T-helper 17 cell (primary cell): ENCODE measurements around the gene AP1S1. TPM values are rescaled to one million over a fixed set of nuclear protein-coding genes. Genes with fewer than 3 reads are reported as not detected.
"Not testable (repeated sequence)": the region's sequence is repeated elsewhere in the genome, so short reads cannot be mapped to it uniquely, and the experiment has no call there.

Source experiments
- ATAC-seq: fragments of 150-1000 bp; cut with Tn5 transposase; 2 replicates; pipeline ENCODE4 v1.10.0; 2021; ENCODE audit warnings: mild to moderate bottlenecking, moderate library complexity
- DNase-seq, 3 donors: peaks; one replicate each; pipeline versions ENCODE4 v3.0.0 to v3.0.0-alpha.2; 2020 to 2021
- H3K9me3 ChIP-seq: one replicate; pipeline ENCODE4 v1.7.0; 2013; ENCODE audit warnings: low read length, mild to moderate bottlenecking; ENCODE audit not compliant: control insufficient read depth, poor library complexity, severe bottlenecking
- H3K27ac Mint-ChIP-seq: one replicate; pipeline ENCODE4 v1.8.0; 2022; ENCODE audit warnings: mild to moderate bottlenecking, moderate library complexity, mixed read lengths
- H3K27me3 Mint-ChIP-seq: one replicate; pipeline ENCODE4 v1.8.0; 2022; ENCODE audit warnings: mixed read lengths
- H3K36me3 Mint-ChIP-seq: one replicate; pipeline ENCODE4 v1.8.0; 2022; ENCODE audit warnings: low read depth, mixed read lengths
- H3K4me1 Mint-ChIP-seq: one replicate; pipeline ENCODE4 v1.8.0; 2022; ENCODE audit warnings: mild to moderate bottlenecking, mixed read lengths
- H3K4me3 Mint-ChIP-seq: one replicate; pipeline ENCODE4 v1.8.0; 2022; ENCODE audit warnings: mild to moderate bottlenecking, moderate library complexity, mixed read lengths
- total RNA-seq, 4 donors: library from RNA in 2 of 4; stranded (reverse) in 2 of 4; gene quantifications; one replicate each; pipeline ENCODE4 v1.2.3 and lab custom pipeline; 2022 to 2026

Gene AP1S1
- total RNA-seq, 2 donors from 2014 or later, result 9.7 to 11.7 TPM

DNA sequence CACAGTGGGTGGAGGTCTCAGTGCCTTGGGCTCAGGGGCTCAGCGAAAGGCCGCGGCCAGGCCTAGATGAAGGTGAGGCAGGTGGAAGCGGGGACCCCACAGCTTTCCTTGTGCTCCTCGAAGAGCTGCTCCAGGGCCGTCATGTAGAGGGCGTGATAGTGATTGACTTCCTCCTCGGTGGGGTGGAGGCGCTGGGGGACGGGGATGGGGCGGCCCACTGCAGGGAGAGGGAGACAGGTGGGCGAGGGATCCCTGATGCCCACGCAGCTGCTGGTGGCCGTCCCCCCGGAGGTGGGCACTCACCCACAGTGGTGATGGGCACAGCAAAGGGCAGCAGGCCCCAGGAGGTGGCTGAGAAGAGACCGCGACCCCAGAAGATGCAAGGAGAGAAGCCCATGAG lies 41.6 kb downstream of the AP1S1 start:
- Mint-ChIP-seq H3K27me3 (peaks cover 10% of the 10 kb centered on the region), H3K4me3 (no peak overlapping the region), H3K4me1 (peaks cover under 1% of the 10 kb centered on the region), H3K27ac (no peak overlapping the region), H3K36me3 (peaks cover 2% of the 10 kb centered on the region)
- H3K9me3 ChIP-seq, result no peaks in the 10 kb centered on the region
- DNase-seq, result no peak
- ATAC-seq, result no peak

DNA sequence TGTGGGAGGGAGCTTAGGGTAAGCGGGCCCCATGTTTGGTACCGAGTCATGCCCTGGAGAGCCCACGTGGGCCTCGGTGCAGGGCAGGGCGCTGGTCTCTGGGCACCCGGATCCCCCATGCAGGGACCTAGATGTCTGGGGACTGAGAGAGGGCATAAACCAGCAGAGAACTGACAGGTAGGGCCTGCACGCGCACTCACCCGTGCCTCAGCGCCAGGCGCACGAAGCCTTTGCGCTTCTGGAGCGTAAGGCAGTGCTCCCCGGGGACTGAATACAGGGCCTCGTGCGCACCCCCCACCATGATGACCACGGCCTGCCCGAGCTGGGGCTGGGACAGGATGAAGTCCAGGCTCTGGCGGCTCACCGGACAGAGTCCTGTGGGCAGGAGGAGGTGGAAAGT lies 43.7 kb downstream of the AP1S1 start:
- Mint-ChIP-seq H3K36me3 (peaks cover 2% of the 10 kb centered on the region), H3K27ac (no peak overlapping the region), H3K4me1 (peaks cover 6% of the 10 kb centered on the region), H3K27me3 (peaks cover 24% of the 10 kb centered on the region), H3K4me3 (no peak overlapping the region)
- no peaks in the 10 kb centered on the region for H3K9me3 ChIP-seq
- no peak for ATAC-seq
- no peak for DNase-seq

DNA sequence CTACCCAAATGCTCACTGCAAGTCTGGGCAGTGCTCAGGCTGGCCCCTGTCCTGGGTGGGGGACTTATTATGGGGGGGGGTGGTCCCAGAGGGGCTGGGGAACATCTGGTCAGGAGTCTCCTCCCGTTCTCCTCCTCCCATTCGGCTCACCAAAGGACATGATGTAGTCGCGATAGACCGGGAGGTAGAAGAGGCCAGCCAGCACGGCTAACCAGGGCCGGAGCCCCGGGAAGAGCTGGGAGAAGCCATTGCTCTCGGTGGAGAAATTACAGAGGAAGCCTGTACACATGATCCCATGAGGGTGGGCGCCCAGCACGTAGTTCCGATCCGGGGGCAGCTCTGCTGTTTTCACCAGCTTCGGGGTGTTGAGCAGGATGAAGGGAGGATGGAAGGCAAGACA lies 44.2 kb downstream of the AP1S1 start:
- no peak overlapping the region for H3K4me3 Mint-ChIP-seq
- no peaks in the 10 kb centered on the region for H3K9me3 ChIP-seq
- peaks cover 6% of the 10 kb centered on the region for H3K4me1 Mint-ChIP-seq
- H3K27ac Mint-ChIP-seq, result no peak overlapping the region
- ATAC-seq (no peak), DNase-seq (no peak)
- peaks cover 26% of the 10 kb centered on the region for H3K27me3 Mint-ChIP-seq
- H3K36me3 Mint-ChIP-seq, result peaks cover 2% of the 10 kb centered on the region

DNA sequence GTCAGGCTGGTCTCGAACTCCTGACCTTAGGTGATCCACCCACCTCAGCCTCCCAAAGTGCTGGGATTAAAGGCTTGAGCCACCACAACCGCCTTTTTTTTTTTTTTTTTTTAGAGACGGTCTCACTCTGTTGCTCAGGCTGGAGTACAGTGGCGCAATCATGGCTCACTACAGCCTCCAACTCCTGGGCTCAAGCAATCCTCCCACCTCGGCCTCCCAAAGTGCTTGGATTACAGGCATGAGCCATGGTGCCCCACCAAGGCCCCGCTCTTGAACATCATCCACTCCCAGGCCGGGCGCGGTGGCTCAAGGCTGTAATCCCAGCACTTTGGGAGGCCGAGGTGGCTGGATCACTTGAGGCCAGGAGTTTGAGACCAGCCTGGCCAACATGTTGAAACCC lies 45.2 kb downstream of the AP1S1 start:
- not testable (repeated sequence) for DNase-seq, H3K27ac Mint-ChIP-seq, H3K4me3 Mint-ChIP-seq, H3K4me1 Mint-ChIP-seq, H3K36me3 Mint-ChIP-seq, ATAC-seq, H3K9me3 ChIP-seq
- H3K27me3 Mint-ChIP-seq, result peaks cover 26% of the 10 kb centered on the region

DNA sequence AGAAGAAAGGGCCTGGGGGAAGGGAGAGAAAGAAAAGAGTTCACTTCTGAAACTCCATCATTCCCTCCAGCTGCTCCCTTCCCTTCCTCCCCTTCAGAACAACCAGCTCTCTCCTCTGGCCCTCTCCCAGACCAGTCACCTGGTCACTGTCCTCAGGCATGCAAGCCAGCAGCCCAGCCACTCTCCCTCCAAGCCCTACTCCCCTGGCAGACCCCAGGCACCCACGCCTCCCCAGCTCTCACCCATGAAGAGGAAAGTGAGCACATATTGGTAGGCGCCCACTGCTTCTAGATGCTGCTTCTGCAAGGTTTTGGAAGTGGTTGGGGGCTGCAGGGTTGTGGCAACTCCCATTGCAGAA lies 46.2 kb downstream of the AP1S1 start:
- Mint-ChIP-seq H3K36me3 (peaks cover 4% of the 10 kb centered on the region), H3K27me3 (peaks cover 26% of the 10 kb centered on the region), H3K27ac (no peak overlapping the region), H3K4me1 (peaks cover 9% of the 10 kb centered on the region), H3K4me3 (no peak overlapping the region)
- H3K9me3 ChIP-seq, result no peaks in the 10 kb centered on the region
- ATAC-seq (no peak), DNase-seq (no peak)

DNA sequence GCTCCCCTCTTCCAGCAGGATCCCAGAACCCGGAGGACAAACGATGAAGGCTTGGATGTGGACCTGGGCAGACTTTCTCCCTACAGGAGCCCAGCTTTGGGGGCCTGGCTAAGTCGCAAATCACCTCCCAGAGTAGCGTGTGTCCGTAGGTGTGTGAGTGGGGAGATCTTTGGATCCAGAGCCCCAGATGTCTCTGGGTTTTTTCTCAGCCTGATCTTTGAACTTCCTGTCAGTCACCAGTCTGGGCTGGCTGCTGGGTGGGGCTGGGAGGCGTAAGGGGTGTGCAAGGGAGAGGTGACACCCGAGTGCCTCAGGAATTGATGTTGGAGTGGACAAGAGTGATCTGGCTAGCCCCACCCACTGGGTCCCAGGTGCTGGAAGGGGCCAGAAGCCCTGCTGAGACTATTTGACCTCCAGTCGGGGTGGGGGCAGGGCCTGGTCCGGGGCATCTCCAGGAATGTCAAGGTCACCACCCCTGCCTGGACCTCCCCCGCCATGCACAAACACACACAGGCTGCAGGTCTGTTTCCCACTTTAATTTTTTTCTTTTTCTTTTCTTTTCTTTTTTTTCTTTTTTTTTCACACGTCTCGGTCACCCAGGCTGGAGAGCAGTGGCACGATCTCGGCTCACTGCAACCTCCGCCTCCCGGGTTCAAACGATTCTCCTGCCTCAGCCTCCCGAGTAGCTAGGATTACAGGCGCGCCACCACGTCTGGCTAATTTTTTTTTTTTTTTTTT lies 46.8 kb downstream of the AP1S1 start, which contains the start of gene MOGAT3:
Gene MOGAT3, minus strand, starts transcription at position 175 of the 738 bp plus-strand sequence. CDS start 182 bp downstream, outside the sequence.
- Mint-ChIP-seq H3K4me3 (peak within 1 kb of the TSS; percentile 36), H3K36me3 (peaks cover 4% of the 10 kb centered on the region), H3K27ac (no peak within 1 kb of the TSS), H3K27me3 (peaks cover 26% of the 10 kb centered on the region), H3K4me1 (peaks cover 9% of the 10 kb centered on the region)
- H3K9me3 ChIP-seq, result no peaks in the 10 kb centered on the region
- ATAC-seq, result no peak
- DNase-seq, result no peak

DNA sequence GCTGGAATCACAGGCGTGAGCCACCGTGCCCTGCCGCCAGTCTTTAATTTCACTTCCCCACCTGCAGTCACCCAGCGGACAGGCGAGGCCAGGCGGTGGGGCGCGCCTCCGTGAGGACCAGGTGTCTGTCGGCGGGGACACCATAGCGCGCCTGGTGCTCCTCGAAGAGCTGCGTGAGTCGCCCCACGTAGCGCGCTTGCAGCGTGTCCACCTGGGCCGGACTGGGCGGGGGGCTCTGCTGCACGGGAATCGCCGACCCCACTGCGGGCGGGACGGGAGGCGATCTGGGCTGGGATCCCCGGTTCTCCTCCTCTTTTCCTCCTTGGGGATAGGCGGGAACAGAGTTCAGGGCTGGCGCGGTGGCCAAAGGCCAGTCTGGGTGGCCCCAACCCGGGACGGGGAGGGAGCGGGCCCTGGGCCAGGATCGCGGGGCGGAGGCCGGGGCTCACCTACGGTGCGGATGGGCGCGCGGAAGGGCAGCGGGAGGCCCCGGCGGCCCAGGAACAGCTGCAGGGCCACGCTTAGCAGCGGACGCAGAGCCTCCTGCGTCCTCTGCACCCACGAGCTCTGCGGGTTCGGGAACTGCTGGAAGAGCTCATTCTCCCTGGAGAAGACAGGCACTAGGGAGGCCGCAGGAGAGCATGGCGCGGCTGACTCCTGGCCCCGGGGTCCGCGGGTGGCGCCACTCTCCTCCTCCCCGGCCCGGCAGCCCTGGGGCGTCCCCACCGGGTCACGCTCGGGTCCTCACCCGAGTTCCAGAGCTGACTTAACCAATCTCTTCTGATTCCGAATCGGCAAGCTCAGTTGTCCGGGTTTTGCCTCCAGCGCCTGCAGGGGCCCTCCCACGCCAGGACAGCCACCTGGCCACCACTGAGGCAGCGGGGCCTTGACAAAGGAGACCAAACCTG lies 47.7 kb downstream of the AP1S1 start:
- H3K4me1 Mint-ChIP-seq, result peaks cover 9% of the 10 kb centered on the region
- H3K27me3 Mint-ChIP-seq, result peaks cover 26% of the 10 kb centered on the region
- no peak overlapping the region for H3K27ac Mint-ChIP-seq
- no peaks in the 10 kb centered on the region for H3K9me3 ChIP-seq
- no peak for DNase-seq
- peak; percentile 32 for ATAC-seq
- peak overlapping the region; percentile 5 for H3K4me3 Mint-ChIP-seq
- H3K36me3 Mint-ChIP-seq, result peaks cover 7% of the 10 kb centered on the region

DNA sequence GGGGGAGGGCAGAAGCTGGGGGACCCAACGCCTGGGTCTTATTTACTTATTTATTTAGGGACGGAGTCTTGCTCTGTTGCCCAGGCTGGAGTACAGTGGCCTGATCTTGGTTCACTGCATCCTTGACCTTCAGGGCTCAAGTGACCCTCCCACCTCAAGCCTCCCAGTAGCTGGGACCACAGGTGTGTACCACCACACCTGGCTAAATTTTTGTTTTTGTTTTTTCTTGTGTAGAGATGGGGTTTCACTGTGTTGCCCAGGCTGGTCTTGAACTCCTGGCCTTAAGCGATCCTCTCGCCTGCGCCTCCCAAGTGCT lies 48.3 kb downstream of the AP1S1 start:
- H3K9me3 ChIP-seq, result no peaks in the 10 kb centered on the region
- peaks cover 7% of the 10 kb centered on the region for H3K36me3 Mint-ChIP-seq
- H3K27ac Mint-ChIP-seq, result no peak overlapping the region
- ATAC-seq (no peak), DNase-seq (no peak)
- H3K4me1 Mint-ChIP-seq, result peaks cover 9% of the 10 kb centered on the region
- peaks cover 26% of the 10 kb centered on the region for H3K27me3 Mint-ChIP-seq
- H3K4me3 Mint-ChIP-seq, result no peak overlapping the region

DNA sequence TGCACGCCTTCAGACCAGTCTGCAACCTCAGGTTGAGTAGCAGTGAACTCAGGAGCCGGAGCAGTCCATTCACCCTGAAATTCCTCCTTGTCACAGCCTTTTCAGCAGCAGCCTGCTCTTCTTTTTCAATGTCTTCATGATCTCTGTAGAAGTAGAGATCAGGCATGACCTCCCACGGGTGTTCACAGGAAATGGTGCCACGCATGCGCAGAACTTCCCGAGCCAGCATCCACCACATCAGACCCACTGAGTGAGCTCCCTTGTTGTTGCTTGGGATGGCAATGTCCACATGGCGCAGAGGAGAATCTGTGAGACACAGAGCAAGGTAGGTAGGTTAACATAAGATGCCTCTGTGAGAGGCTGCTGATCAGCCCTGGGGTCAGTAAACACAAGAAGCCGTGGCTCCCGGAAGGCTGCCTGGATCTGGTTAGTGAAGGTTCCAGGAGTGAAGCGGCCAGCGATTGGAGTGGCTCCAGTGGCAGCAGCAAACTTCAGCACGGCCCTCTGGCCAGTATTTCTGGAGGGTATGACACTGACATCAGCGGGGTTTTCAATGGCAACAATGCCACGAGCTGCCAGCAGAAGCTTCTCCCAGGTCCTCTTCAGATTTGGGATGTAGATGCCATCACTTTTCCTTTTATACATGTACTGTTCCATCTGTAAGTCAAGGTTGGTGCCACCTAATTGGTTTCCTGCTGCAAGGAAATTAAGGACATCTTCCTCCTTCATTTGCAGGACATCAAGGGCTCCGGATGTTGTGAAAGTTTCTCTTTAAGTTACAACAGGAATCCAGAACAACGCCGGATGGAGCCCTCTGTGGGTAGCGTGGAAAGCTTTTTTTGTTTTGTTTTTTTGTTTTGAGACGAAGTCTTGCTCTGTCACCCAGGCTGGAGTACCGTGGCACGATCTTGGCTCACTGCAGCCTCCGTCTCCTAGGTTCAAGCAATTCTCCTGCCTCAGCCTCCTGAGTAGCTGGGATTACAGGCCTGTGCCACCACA lies 49.8 kb downstream of the AP1S1 start:
- peaks cover 11% of the 10 kb centered on the region for H3K4me1 Mint-ChIP-seq
- peaks cover 26% of the 10 kb centered on the region for H3K27me3 Mint-ChIP-seq
- peak overlapping the region; percentile 54 for H3K27ac Mint-ChIP-seq
- H3K4me3 Mint-ChIP-seq, result peak overlapping the region; percentile 66
- not testable (repeated sequence) for DNase-seq, H3K9me3 ChIP-seq
- ATAC-seq, result peak; percentile 48
- peaks cover 10% of the 10 kb centered on the region for H3K36me3 Mint-ChIP-seq

DNA sequence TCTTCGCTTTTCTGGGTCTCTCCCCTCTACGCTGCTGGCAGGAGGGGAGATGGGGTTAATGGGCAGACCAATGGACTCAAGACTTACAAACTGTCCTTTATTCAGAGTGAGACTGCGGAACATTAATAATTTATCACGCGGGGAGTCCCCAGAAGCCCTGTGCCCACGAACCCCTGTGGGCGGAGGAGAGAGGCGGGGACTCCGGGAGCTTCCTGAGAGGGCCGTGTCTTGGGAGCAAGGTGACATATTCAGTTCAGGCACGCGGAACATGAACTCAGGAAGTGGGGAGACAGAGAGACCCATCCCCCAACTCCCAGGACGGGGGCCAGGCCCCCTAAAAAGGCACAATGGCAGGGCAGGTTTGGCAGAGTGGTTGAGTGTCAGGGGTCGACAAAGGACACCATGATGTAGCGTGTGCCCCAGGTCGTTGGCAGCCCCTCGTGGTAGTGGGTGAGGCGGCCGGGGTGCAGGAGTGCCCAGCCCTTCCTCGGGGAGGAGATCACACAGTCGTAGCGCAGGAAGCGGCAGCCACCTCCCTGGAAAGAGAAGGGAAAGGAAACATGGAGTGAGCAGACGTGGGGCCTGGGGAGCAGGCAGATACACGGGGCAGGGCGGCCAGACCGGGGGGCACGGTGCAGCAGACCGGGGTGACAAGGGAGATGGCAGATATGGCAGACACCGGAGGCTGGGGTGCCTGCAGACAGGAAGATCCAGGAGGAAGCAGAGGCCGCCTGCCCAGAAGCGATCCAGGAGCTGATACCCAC lies 51.8 kb downstream of the AP1S1 start:
- no peak overlapping the region for H3K27ac Mint-ChIP-seq
- no peaks in the 10 kb centered on the region for H3K9me3 ChIP-seq
- peaks cover 8% of the 10 kb centered on the region for H3K36me3 Mint-ChIP-seq
- no peak for ATAC-seq
- H3K4me1 Mint-ChIP-seq, result peaks cover 10% of the 10 kb centered on the region
- peaks cover 15% of the 10 kb centered on the region for H3K27me3 Mint-ChIP-seq
- DNase-seq, result no peak
- H3K4me3 Mint-ChIP-seq, result no peak overlapping the region

DNA sequence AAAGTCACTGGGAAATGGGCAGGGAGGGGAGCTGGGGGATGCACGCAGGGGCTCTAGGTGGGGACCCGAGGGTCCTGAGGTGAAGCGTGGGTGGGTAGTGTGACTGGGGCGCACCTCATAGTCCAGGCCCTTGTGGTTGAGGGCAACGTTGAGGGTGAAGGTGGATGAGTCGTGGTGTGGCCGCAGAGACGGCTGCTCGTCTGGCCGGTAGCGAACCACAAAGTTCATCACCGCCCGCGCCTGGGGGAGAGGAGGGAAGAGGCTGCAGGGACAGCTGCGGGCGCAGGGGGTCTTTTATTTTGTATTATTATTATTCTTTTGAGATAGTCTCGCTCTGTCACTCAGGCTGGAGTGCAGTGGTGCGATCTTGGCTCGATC lies 52.4 kb downstream of the AP1S1 start:
- H3K27ac Mint-ChIP-seq, result no peak overlapping the region
- peaks cover 8% of the 10 kb centered on the region for H3K4me1 Mint-ChIP-seq
- H3K9me3 ChIP-seq, result no peaks in the 10 kb centered on the region
- no peak overlapping the region for H3K4me3 Mint-ChIP-seq
- ATAC-seq (no peak), DNase-seq (no peak)
- peaks cover 8% of the 10 kb centered on the region for H3K36me3 Mint-ChIP-seq
- peaks cover 9% of the 10 kb centered on the region for H3K27me3 Mint-ChIP-seq

DNA sequence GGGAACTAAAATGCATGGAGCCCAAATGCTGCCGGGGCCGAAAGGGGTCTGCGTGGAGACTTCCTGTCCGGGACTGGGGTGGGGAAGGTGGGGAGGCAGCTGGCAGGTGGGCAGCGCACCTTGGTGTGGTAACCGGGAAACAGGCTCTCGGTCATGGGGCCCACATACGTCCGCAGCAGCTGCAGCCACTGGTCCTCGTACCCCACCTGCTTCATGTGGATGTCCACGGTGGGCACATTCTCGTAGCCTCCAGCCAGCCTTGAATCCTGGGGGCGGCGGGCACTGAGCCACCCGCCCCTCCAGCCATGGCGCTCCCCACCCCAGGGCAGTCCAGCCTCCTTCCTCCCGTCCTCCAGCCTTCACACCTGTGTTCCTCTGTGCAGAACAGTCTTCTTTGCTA lies 53.2 kb downstream of the AP1S1 start:
- Mint-ChIP-seq H3K36me3 (peaks cover 8% of the 10 kb centered on the region), H3K4me3 (no peak overlapping the region), H3K4me1 (peaks cover 8% of the 10 kb centered on the region), H3K27ac (no peak overlapping the region), H3K27me3 (peaks cover 7% of the 10 kb centered on the region)
- ATAC-seq, result no peak
- DNase-seq, result no peak
- no peaks in the 10 kb centered on the region for H3K9me3 ChIP-seq
